Panc1 (cell line): ENCODE data around the gene SPATS2L.

Experiments used
- CTCF ChIP-seq: fragments of 450-650 bp; IDR thresholded peaks from 2 replicates; pipeline ENCODE4 v1.5.1; 2017; ENCODE audit warnings: mild to moderate bottlenecking
- POLR2AphosphoS5 ChIP-seq: IDR thresholded peaks from 2 replicates; pipeline ENCODE4 v1.6.1; 2012; ENCODE audit warnings: mild to moderate bottlenecking, low read depth, low read length, moderate library complexity

- TF ChIP-seq CTCF = no peak
- no peak for TF ChIP-seq POLR2AphosphoS5
Measured at GRCh38 chr2:200484934-200485333, 178.4 kb downstream of the SPATS2L start.
